Muscle of leg (tissue), 11 donors: ENCODE results near the gene YBX3. TPM values are rescaled to one million over a fixed set of nuclear protein-coding genes. Genes with fewer than 3 reads are reported as not detected.

Experiments
- DNase-seq: peaks from one replicate; pipeline ENCODE4 v3.0.0; 2013
- H3K27ac ChIP-seq: one replicate; pipeline ENCODE4 v1.5.1; 2013; ENCODE audit warnings: mild to moderate bottlenecking, low read length, control low read depth
- H3K27me3 ChIP-seq: one replicate; pipeline ENCODE4 v1.6.1; 2013; ENCODE audit warnings: low read length; ENCODE audit not compliant: control insufficient read depth, insufficient read depth
- H3K36me3 ChIP-seq: one replicate; pipeline ENCODE4 v1.6.1; 2013; ENCODE audit warnings: low read length; ENCODE audit not compliant: control insufficient read depth, insufficient read depth
- H3K4me1 ChIP-seq: one replicate; pipeline ENCODE4 v1.6.1; 2013; ENCODE audit warnings: low read length; ENCODE audit not compliant: control insufficient read depth, insufficient read depth
- H3K4me3 ChIP-seq: one replicate; pipeline ENCODE4 v1.5.1; 2013; ENCODE audit warnings: low read length, control low read depth
- H3K9me3 ChIP-seq: replicated peaks from 2 replicates; pipeline ENCODE4 v1.6.1; 2013; ENCODE audit warnings: low read depth, low read length; ENCODE audit not compliant: control insufficient read depth
- WGBS: methylation state at CpG from one replicate; pipeline ENCODE4 v1.1.5; 2013; ENCODE audit warnings: missing lambda C conversion rate; ENCODE audit not compliant: insufficient coverage; 5-methylcytosine and 5-hydroxymethylcytosine counted together
- polyA plus RNA-seq, 8 donors: library from polyadenylated mRNA; unstranded; fragments of 120-200 nt; gene quantifications; one replicate each; pipeline versions ENCODE4 v1.2.1 to v1.2.3, GENCODE V29; 2013; ENCODE audit warnings: inconsistent platforms in 1 of 8, low replicate concordance in 1 of 8; ENCODE audit not compliant: insufficient read length in 8 of 8, insufficient read depth in 1 of 8
- total RNA-seq: library from RNA; stranded (reverse); fragments of 120-200 nt; gene quantifications from one replicate; pipeline ENCODE4 v1.2.4, GENCODE V29; 2013

Gene YBX3
- total and polyA plus RNA-seq, 9 donors: 156 to 1,043 (median 754) TPM

- DNase-seq: no peak
- no peaks in the 10 kb centered on the region for H3K27me3 ChIP-seq
- peaks cover 7% of the 10 kb centered on the region for H3K4me1 ChIP-seq
- peak overlapping the region; percentile 11 for H3K27ac ChIP-seq
- H3K9me3 ChIP-seq: no peaks in the 10 kb centered on the region
- H3K36me3 ChIP-seq: peaks cover 17% of the 10 kb centered on the region
- WGBS: no CpG with 5 or more reads among the region's 4 CpGs
- H3K4me3 ChIP-seq: no peak overlapping the region
Observed at GRCh38 chr12:10716277-10716676, 6.8 kb downstream of the YBX3 start.

DNA sequence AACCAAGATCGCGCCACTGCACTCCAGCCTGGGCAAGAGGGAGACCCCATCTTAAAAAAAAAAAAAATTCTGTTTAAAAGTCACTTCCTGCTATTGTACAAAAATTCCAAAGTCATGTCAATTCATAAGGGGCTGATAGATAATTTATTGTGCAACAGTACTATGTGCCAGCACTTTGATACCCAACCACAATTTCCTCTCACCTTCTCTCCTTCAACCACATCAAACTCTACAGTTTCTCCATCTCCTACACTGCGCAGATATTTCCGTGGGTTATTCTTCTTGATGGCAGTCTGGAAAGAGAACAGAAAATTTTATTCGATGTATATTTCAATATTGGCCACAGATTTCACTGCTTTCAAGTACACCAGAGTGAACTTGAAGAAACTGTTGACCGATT lies 7.6 kb downstream of the YBX3 start:
- H3K4me1 ChIP-seq: peaks cover 5% of the 10 kb centered on the region
- no peak for DNase-seq
- H3K27ac ChIP-seq: no peak overlapping the region
- H3K9me3 ChIP-seq: no peaks in the 10 kb centered on the region
- no peaks in the 10 kb centered on the region for H3K27me3 ChIP-seq
- H3K36me3 ChIP-seq: peaks cover 17% of the 10 kb centered on the region
- 100% methylated on average over 1 of the region's 6 CpGs for WGBS
- no peak overlapping the region for H3K4me3 ChIP-seq

DNA sequence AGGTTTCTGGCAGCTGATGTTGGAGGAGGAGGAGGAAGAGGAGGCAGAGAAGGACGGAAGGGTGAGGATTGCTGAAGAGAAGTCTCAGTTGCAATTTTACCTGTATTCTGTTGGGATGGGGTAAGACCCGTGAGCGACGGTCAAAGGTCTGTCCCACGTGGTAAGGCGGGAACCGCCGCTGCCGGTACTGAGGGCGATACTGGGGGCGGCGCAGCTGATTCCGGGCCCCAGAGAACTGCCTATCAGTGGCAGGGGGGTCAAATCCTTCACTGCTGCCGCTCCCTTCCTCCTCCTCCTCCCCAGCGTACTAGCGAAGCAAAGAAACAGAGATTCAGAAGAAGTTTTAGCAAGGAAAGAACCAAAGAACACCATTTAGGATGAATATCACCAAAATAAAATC lies 13.3 kb downstream of the YBX3 start:
- no peaks in the 10 kb centered on the region for H3K27me3 ChIP-seq
- no peaks in the 10 kb centered on the region for H3K4me1 ChIP-seq
- H3K27ac ChIP-seq: no peak overlapping the region
- WGBS: 93% methylated on average over 8 of the region's 16 CpGs
- DNase-seq: no peak
- H3K36me3 ChIP-seq: peaks cover 34% of the 10 kb centered on the region
- H3K4me3 ChIP-seq: no peak overlapping the region
- H3K9me3 ChIP-seq: no peaks in the 10 kb centered on the region

DNA sequence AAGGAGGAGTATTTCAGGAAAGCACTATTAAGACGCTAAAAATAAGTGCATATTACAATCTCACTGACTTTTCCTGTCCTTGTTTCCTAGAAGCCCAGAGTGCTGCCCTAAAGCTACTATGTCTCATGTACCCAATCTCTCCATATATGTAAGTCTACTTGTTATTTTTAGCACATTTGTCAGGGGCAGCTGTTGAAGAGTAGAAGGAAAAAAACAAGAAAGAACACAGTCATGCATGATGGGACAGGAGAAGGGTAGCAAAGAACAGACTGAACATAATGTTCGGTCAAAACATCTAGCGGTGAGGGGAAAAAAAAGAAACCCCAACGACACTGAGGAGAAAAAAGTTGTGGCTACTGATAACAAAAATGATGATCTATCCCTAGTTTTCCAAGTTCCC lies 14.3 kb downstream of the YBX3 start:
- peak overlapping the region; percentile 63 for H3K27ac ChIP-seq
- no peak overlapping the region for H3K4me3 ChIP-seq
- H3K36me3 ChIP-seq: peaks cover 36% of the 10 kb centered on the region
- WGBS: no CpG with 5 or more reads among the region's 4 CpGs
- H3K9me3 ChIP-seq: no peaks in the 10 kb centered on the region
- DNase-seq: peak; percentile 42
- H3K4me1 ChIP-seq: no peaks in the 10 kb centered on the region
- H3K27me3 ChIP-seq: no peaks in the 10 kb centered on the region

DNA sequence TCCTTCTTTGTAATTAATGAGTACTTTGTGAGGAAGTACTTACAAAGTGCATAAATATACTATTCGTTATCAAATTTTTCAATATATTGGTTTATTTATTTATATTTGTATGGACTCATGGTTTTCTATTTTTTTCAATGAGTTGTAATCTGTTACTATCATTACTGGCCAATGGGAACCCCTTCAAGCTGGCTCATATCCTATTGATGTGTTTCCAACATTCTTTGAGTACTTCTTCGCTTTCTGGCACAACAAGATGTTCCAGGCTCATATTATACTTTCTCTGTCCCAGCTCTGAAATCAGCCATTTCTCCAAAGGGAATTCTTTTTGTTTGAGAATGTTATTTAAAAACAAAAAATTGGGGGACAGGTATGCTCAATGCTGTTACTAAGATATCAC lies 17.5 kb downstream of the YBX3 start:
- DNase-seq: peak; percentile 74
- no CpG with 5 or more reads among the region's 2 CpGs for WGBS
- H3K27me3 ChIP-seq: no peaks in the 10 kb centered on the region
- no peaks in the 10 kb centered on the region for H3K4me1 ChIP-seq
- H3K27ac ChIP-seq: no peak overlapping the region
- peaks cover 43% of the 10 kb centered on the region for H3K36me3 ChIP-seq
- no peak overlapping the region for H3K4me3 ChIP-seq
- H3K9me3 ChIP-seq: no peaks in the 10 kb centered on the region

GRCh38 chr12:10701843-10702242 lies 21.3 kb downstream of the YBX3 start:
- Histone ChIP-seq H3K27ac (no peak overlapping the region), H3K36me3 (peaks cover 37% of the 10 kb centered on the region), H3K4me1 (no peaks in the 10 kb centered on the region), H3K4me3 (no peak overlapping the region), H3K27me3 (no peaks in the 10 kb centered on the region), H3K9me3 (no peaks in the 10 kb centered on the region)
- DNase-seq: no peak
- no CpG with 5 or more reads among the region's 14 CpGs for WGBS

DNA sequence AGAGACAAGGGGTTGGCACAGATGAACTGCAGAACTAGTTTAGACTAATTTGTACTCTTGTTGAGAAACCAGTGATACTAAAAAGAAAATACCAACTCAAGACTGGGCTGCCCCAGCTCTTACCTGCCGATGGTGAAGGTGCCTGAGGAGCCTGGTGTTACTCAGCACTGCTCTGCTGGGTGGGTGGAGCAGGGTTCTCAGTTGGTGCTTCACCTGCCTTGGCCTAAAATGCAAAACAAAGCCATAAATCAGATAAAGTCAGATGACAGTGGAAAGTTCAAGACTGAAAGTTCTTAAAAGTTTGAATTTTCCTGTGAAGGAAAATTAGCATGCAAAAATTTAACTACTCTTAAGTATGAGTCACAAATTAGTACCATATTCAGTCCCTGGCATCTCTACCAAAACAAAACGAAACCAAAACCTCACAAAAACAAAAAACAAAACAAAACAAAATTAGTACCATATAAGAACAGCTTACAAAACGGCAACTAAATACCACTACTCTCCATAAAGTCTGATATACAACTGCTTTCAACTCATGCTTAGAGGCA lies 21.9 kb downstream of the YBX3 start:
- H3K36me3 ChIP-seq: peaks cover 37% of the 10 kb centered on the region
- H3K4me1 ChIP-seq: no peaks in the 10 kb centered on the region
- no peak overlapping the region for H3K4me3 ChIP-seq
- H3K27ac ChIP-seq: no peak overlapping the region
- no peaks in the 10 kb centered on the region for H3K9me3 ChIP-seq
- no peak for DNase-seq
- WGBS: no CpG with 5 or more reads among the region's 3 CpGs
- H3K27me3 ChIP-seq: no peaks in the 10 kb centered on the region

GRCh38 chr12:10700581-10700980 lies 22.5 kb downstream of the YBX3 start:
- H3K9me3 ChIP-seq: no peaks in the 10 kb centered on the region
- no peak overlapping the region for H3K4me3 ChIP-seq
- H3K4me1 ChIP-seq: no peaks in the 10 kb centered on the region
- no peak overlapping the region for H3K27ac ChIP-seq
- peaks cover 36% of the 10 kb centered on the region for H3K36me3 ChIP-seq
- no peaks in the 10 kb centered on the region for H3K27me3 ChIP-seq
- no peak for DNase-seq
- WGBS: no CpG with 5 or more reads among the region's 3 CpGs

- no peak for DNase-seq
- Histone ChIP-seq H3K27ac (no peak overlapping the region), H3K27me3 (no peaks in the 10 kb centered on the region), H3K36me3 (peaks cover 25% of the 10 kb centered on the region), H3K4me1 (no peaks in the 10 kb centered on the region), H3K9me3 (no peaks in the 10 kb centered on the region), H3K4me3 (no peak overlapping the region)
- no CpG with 5 or more reads among the region's 1 CpG for WGBS
Observed at GRCh38 chr12:10697862-10698261, 25.3 kb downstream of the YBX3 start.

DNA sequence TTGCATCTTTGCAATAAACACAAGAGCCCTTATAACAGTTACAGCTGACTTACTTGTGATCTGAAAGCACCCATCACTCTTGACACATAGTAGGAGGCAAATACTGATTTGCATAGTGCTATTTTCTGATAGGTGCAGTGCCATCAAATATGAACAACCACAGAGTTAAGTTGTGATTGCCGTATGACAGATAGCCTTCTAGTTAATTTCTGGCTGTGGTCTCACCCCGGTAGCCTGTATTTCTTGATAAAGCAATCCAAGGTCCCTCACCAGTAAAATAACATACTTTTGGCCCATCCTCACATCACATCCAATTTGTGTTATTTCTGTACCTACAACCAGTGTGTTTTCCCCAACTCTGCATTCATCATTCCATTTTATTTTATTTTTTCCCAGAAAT lies 26.0 kb downstream of the YBX3 start:
- Histone ChIP-seq H3K4me3 (no peak overlapping the region), H3K9me3 (no peaks in the 10 kb centered on the region), H3K36me3 (peaks cover 23% of the 10 kb centered on the region), H3K4me1 (no peaks in the 10 kb centered on the region), H3K27ac (no peak overlapping the region), H3K27me3 (no peaks in the 10 kb centered on the region)
- WGBS: 72% methylated on average over 2 of the region's 2 CpGs
- no peak for DNase-seq

GRCh38 chr12:10690906-10691305 lies 32.2 kb downstream of the YBX3 start:
- Histone ChIP-seq H3K9me3 (no peaks in the 10 kb centered on the region), H3K27ac (no peak overlapping the region)
- 100% methylated on average over 1 of the region's 2 CpGs for WGBS

More at GRCh38 chr12:10690906-10691305, 32.2 kb downstream of the YBX3 start:
- H3K4me1 ChIP-seq: no peaks in the 10 kb centered on the region
- no peak for DNase-seq
- no peak overlapping the region for H3K4me3 ChIP-seq
- no peaks in the 10 kb centered on the region for H3K27me3 ChIP-seq
- H3K36me3 ChIP-seq: peaks cover 1% of the 10 kb centered on the region
